Measurements from ENCODE around the gene ANKIB1. TPM values are rescaled to one million over a fixed set of nuclear protein-coding genes. Genes with fewer than 3 reads are reported as not detected.

The ANKIB1 gene
- 10 to 100 TPM; 84.4 to 97.8 TPM for total RNA-seq
- 66.8 TPM for polyA plus RNA-seq (ENCODE audit: insufficient read depth, low read depth, low replicate concordance)
- long read RNA-seq, donor 1, full-length matches to known transcripts = 1 of 7 reads
- long read RNA-seq, donor 1, partial matches to known transcripts = 6 of 7 reads
- long read RNA-seq, donor 1, other reads (novel, unspliced or antisense) = 0 of 7 reads
- long read RNA-seq, donor 2, full-length matches to known transcripts = 2 of 7 reads
- long read RNA-seq, donor 2, partial matches to known transcripts = 5 of 7 reads
- long read RNA-seq, donor 2, other reads (novel, unspliced or antisense) = 0 of 7 reads

- intact Hi-C loops (cut with DNase I; ENCODE audit: low total_unique reads) = no loop called here
- Histone ChIP-seq H3K27ac (peak within 1 kb of the TSS; percentile 92 to 93), H3K9me3 (no peaks in the 10 kb centered on the region), H3K36me3 (ENCODE audit: low read depth, missing control alignments) (no peaks in the 10 kb centered on the region), H3K27me3 (no peaks in the 10 kb centered on the region), H3K4me1 (peaks cover 32% of the 10 kb centered on the region), H3K4me3 (peak within 1 kb of the TSS; percentile 90 to 98)
- TF ChIP-seq CTCF (IDR thresholded peaks at IDR 0.05) = peak in 1 of 3 experiments; percentile 6
- no peak for TF ChIP-seq POLR2A (IDR thresholded peaks at IDR 0.05)
- WGBS, 2 donors = 0% methylated on average over 11 to 71 of the region's 71 CpGs
- peak; percentile 95 for DNase-seq
Measured at GRCh38 chr7:92245487-92246359, at the start of gene ANKIB1, which contains the start of gene KRIT1. ANKIB1 (plus strand) TSS chr7:92245974; CDS start chr7:92294979, 49,005 bp downstream. KRIT1 (minus strand) TSS chr7:92245914; CDS start chr7:92242135, 3,779 bp downstream.

- no peak for DNase-seq
- H3K36me3 ChIP-seq (ENCODE audit: low read depth, missing control alignments) = no peaks in the 10 kb centered on the region
- H3K9me3 ChIP-seq = no peaks in the 10 kb centered on the region
- TF ChIP-seq POLR2A (IDR thresholded peaks at IDR 0.05) (no peak), CTCF (IDR thresholded peaks at IDR 0.05) (no peak)
- no peak overlapping the region for H3K4me3 ChIP-seq
- 72 to 92% methylated on average over 1 of the region's 1 CpG for WGBS, 2 donors
- intact Hi-C loops (cut with DNase I; ENCODE audit: low total_unique reads) = no loop called here
- no peaks in the 10 kb centered on the region for H3K4me1 ChIP-seq
- no peaks in the 10 kb centered on the region for H3K27me3 ChIP-seq
- H3K27ac ChIP-seq = no peak overlapping the region
Measured at GRCh38 chr7:92200791-92201190, 45.0 kb upstream of the ANKIB1 start.

GRCh38 chr7:92205987-92206386 lies 39.8 kb upstream of the ANKIB1 start:
- no peaks in the 10 kb centered on the region for H3K27me3 ChIP-seq
- WGBS, 2 donors = 92 to 100% methylated on average over 2 to 3 of the region's 3 CpGs
- H3K9me3 ChIP-seq = no peaks in the 10 kb centered on the region
- DNase-seq = no peak
- TF ChIP-seq CTCF (IDR thresholded peaks at IDR 0.05) (no peak), POLR2A (IDR thresholded peaks at IDR 0.05) (no peak)
- no peaks in the 10 kb centered on the region for H3K36me3 ChIP-seq (ENCODE audit: low read depth, missing control alignments)
- no peak overlapping the region for H3K27ac ChIP-seq
- H3K4me3 ChIP-seq = no peak overlapping the region
- H3K4me1 ChIP-seq = no peaks in the 10 kb centered on the region
- intact Hi-C loops (cut with DNase I; ENCODE audit: low total_unique reads) = no loop called here

- Histone ChIP-seq H3K27me3 (no peaks in the 10 kb centered on the region), H3K4me1 (no peaks in the 10 kb centered on the region), H3K9me3 (no peaks in the 10 kb centered on the region), H3K4me3 (no peak overlapping the region), H3K36me3 (ENCODE audit: low read depth, missing control alignments) (no peaks in the 10 kb centered on the region), H3K27ac (no peak overlapping the region)
- intact Hi-C loops (cut with DNase I; ENCODE audit: low total_unique reads) = no loop called here
- TF ChIP-seq CTCF (IDR thresholded peaks at IDR 0.05) (no peak), POLR2A (IDR thresholded peaks at IDR 0.05) (no peak)
- no peak for DNase-seq
- WGBS, 2 donors = 90 to 100% methylated on average over 1 of the region's 1 CpG
Measured at GRCh38 chr7:92206672-92207071, 39.1 kb upstream of the ANKIB1 start.
